GM12874 (cell line): Measurements from ENCODE around the gene EGF.

Source experiments
- CTCF ChIP-seq: IDR thresholded peaks from 2 replicates; pipeline ENCODE4 v1.5.1; 2011; ENCODE audit warnings: low read depth, mild to moderate bottlenecking, control low read depth, low read length, moderate library complexity; ENCODE audit not compliant: insufficient read depth

EGF gene

GRCh38 chr4:110022457-110022856 is 109.8 kb downstream of the EGF start:
- no peak for TF ChIP-seq CTCF

GRCh38 chr4:110025056-110025455 is 112.4 kb downstream of the EGF start:
- no peak for TF ChIP-seq CTCF

- no peak for TF ChIP-seq CTCF
Measured at GRCh38 chr4:110025718-110026117, 113.0 kb downstream of the EGF start.

GRCh38 chr4:110032603-110033002 is 119.9 kb downstream of the EGF start:
- no peak for TF ChIP-seq CTCF

GRCh38 chr4:110033355-110034025 is 120.8 kb downstream of the EGF start:
- no peak for TF ChIP-seq CTCF

- TF ChIP-seq CTCF = no peak
Measured at GRCh38 chr4:110034026-110034393, 121.3 kb downstream of the EGF start.

- no peak for TF ChIP-seq CTCF
Measured at GRCh38 chr4:110041735-110042134, 129.1 kb downstream of the EGF start.
